Measurements from ENCODE around the gene CLCN1. TPM values are rescaled to one million over a fixed set of nuclear protein-coding genes. Genes with fewer than 3 reads are reported as not detected.

CLCN1 gene
- total and polyA plus RNA-seq, 2 of the 8 experiments (the other 6 are each of a cell fraction or from before 2014, with no cell fraction given), result 0.36 to 0.41 TPM

DNA sequence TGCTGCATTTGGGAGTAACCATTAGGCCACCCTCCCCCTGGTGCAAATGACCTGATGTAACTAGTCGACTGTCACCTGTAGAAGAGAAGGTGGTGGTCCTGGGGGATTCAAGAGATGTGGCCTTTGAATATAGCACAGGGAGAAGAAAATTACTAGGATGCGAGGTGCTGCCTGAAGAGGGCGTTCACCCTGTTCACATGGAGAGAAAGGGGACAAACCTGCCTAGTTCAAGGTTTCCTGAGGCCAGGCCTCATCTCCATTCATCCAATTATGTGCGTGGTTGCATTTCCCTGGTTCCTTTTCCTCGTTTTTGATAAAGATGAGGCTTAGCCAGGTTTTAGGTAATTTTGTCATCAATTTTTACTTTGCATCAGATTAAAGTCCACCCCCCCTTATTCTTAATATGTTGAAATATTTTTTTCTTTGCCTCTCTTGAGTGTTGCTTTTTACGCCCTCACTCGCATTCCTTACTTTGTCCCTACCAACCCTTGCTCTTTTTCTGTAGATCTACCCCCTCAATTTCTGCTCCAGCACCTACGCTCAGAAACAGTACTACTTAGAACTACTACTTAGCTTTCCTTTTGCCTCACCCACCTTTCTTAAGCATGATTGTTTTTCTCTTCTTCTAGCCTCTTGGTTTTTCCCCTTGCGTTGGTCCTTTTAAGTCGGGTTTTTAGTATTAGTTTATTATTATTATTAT lies 13.7 kb downstream of the CLCN1 start:
- POLR2A ChIA-PET (ENCODE audit: partially characterized antibody), result interaction anchor here (1.5 to 1.6 kb wide), 2 partner anchors 8 to 20 kb away, joined by 5 to 6 read pairs; no protein-coding TSS in a partner anchor
- no peak overlapping the region for H4K8ac ChIP-seq (ENCODE audit: extremely low read depth, insufficient read depth, low read length)
- CTCF ChIA-PET (ENCODE audit: partially characterized antibody), result interaction anchor here (1.0 to 4.2 kb wide), 9 partner anchors 8 to 86 kb away, joined by 3 to 32 read pairs (median 6); partner anchors contain the start of gene EPHA1
- H3K9ac ChIP-seq (replicated peaks in 1 of 4; ENCODE audit: extremely low read depth in 1 of 4, low read depth in 3 of 4, low read length in 3 of 4), result no peak overlapping the region
- H2BK12ac ChIP-seq (ENCODE audit: low read depth, low read length), result no peak overlapping the region
- H2AK5ac ChIP-seq (ENCODE audit: low read depth, low read length), result no peak overlapping the region
- no peak overlapping the region for H2BK20ac ChIP-seq (ENCODE audit: low read length)
- H3K4ac ChIP-seq (replicated peaks; ENCODE audit: insufficient read length, low read depth, low read length), result no peak overlapping the region
- no peak overlapping the region for H3K56ac ChIP-seq (replicated peaks; ENCODE audit: insufficient read length, low read depth, low read length)
- no peaks in the 10 kb centered on the region for H4K20me1 ChIP-seq (replicated peaks in 1 of 2; ENCODE audit: control insufficient read depth in 1 of 2, insufficient read depth in 2 of 2, low read length in 2 of 2)
- no peaks in the 10 kb centered on the region for H3K79me1 ChIP-seq (ENCODE audit: low read depth, low read length)
- H4K91ac ChIP-seq (replicated peaks; ENCODE audit: insufficient read length, low read length), result no peak overlapping the region
- H3K4me2 ChIP-seq (ENCODE audit: insufficient read depth in 1 of 2, low read depth in 2 of 2, low read length in 2 of 2), result no peak overlapping the region
- no peak overlapping the region for H3K14ac ChIP-seq (ENCODE audit: insufficient read length)
- TF ChIP-seq HDAC6 (IDR thresholded peaks at IDR 0.05; ENCODE audit: low read depth, low read length), result no peak
- no peak for TF ChIP-seq SP2 (IDR thresholded peaks at IDR 0.05; ENCODE audit: low read length)
- TF ChIP-seq KDM4A (IDR thresholded peaks at IDR 0.05; ENCODE audit: low read depth, low read length, severe bottlenecking), result no peak
- no peak for TF ChIP-seq SP1 (IDR thresholded peaks at IDR 0.05; ENCODE audit: low read depth, low read length)
- TF ChIP-seq JUND (IDR thresholded peaks at IDR 0.05; ENCODE audit: low read length), result no peak
- TF ChIP-seq CBX5 (IDR thresholded peaks at IDR 0.05; ENCODE audit: low read depth, low read length), result no peak
- TF ChIP-seq SUZ12 (IDR thresholded peaks at IDR 0.05; ENCODE audit: low read length), result no peak
- TF ChIP-seq CTCF (IDR thresholded peaks at IDR 0.05; ENCODE audit: control extremely low read depth in 1 of 3, insufficient read depth in 1 of 3, low read depth in 1 of 3, low read length in 3 of 3), result peak; percentile 19 to 55 (median 29); a peak in 3 of 4 replicates
- peak; percentile 43 to 44; a peak in 3 of 4 replicates for TF ChIP-seq RAD21 (IDR thresholded peaks at IDR 0.05 in 1 of 2, conservative IDR thresholded peaks at IDR 0.05 in 1 of 2; ENCODE audit: low read depth in 2 of 2, low read length in 2 of 2)
- no peak for TF ChIP-seq SAP30 (IDR thresholded peaks at IDR 0.05; ENCODE audit: insufficient read depth, insufficient replicate concordance, low read length)
- no peak overlapping the region for H3K18ac ChIP-seq (ENCODE audit: extremely low read depth, low read length)
- DNase-seq (ENCODE audit: low read depth in 1 of 2, low spot score in 2 of 2) (no peak), FAIRE-seq (no peak)
- no peak overlapping the region for H2BK15ac ChIP-seq (ENCODE audit: low read length)
- no peaks in the 10 kb centered on the region for H3K36me3 ChIP-seq (ENCODE audit: control insufficient read depth in 2 of 4, insufficient read depth in 4 of 4, low read length in 3 of 4)
- no peak overlapping the region for H3K23ac ChIP-seq (ENCODE audit: insufficient read length)
- no peaks in the 10 kb centered on the region for H3K4me1 ChIP-seq (replicated peaks in 1 of 4; ENCODE audit: control insufficient read depth in 3 of 4, insufficient read depth in 4 of 4, low read length in 3 of 4)
- no peaks in the 10 kb centered on the region for H3K9me3 ChIP-seq (ENCODE audit: insufficient read depth in 2 of 2, low read depth in 1 of 2, low read length in 1 of 2)
- H2BK5ac ChIP-seq (ENCODE audit: low read depth, low read length), result no peak overlapping the region
- no peak overlapping the region for H4K5ac ChIP-seq (ENCODE audit: insufficient read length, low read depth, low read length)
- no peaks in the 10 kb centered on the region for H3K79me2 ChIP-seq (ENCODE audit: control insufficient read depth in 1 of 2, insufficient read depth in 2 of 2, low read length in 2 of 2)
- no peaks in the 10 kb centered on the region for H3K23me2 ChIP-seq (ENCODE audit: low read depth, low read length)
- no peak overlapping the region for H3K27ac ChIP-seq (ENCODE audit: low read depth, low read length)
- 84% methylated on average over 10 of the region's 10 CpGs; no CpG with 5 or more reads in 1 of the 2 experiments for WGBS, 2 experiments (ENCODE audit: extremely low coverage in 1 of 2, insufficient coverage in 1 of 2, insufficient read length in 1 of 2, insufficient replicate concordance in 2 of 2, low coverage in 1 of 2, low lambda C conversion rate in 2 of 2, missing lambda C conversion rate in 1 of 2)
- H2AFZ ChIP-seq (ENCODE audit: low read length), result no peak overlapping the region
- no peak overlapping the region for H3K4me3 ChIP-seq (ENCODE audit: extremely low read depth in 1 of 4, insufficient read depth in 2 of 4, low read depth in 3 of 4, low read length in 4 of 4)
- no peaks in the 10 kb centered on the region for H3K27me3 ChIP-seq (replicated peaks in 1 of 4; ENCODE audit: control insufficient read depth in 3 of 4, extremely low read depth in 1 of 4, insufficient read depth in 3 of 4, low read length in 3 of 4)
- no peak overlapping the region for H2BK120ac ChIP-seq (replicated peaks; ENCODE audit: low read depth, low read length)
